ENCODE measurements around the gene INSYN2A. TPM values are rescaled to one million over a fixed set of nuclear protein-coding genes. Genes with fewer than 3 reads are reported as not detected.

Gene INSYN2A
- total RNA-seq, 1 donor from 2014 or later, result 0.85 TPM

DNA sequence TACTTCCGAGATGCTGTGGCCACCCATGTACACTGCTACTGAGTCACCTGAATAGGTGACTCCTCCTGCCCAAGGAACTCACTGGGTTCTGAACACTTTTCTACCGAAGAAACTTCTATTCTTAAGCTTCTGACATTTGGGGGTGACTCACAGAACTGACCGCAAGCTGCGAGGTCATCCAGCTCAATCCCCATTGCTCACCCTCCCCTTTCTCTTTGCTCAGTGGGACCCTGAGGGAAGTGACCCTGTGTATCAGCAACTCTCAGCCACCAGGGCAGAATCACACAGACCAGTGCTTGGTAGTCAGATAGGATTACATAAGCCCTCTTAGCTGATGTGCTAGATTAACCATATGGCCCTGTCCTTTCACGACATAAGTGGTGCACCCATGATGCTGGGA, 46.3 kb downstream of the INSYN2A start:
- DNase-seq (ENCODE audit: extremely low spot score, unreplicated experiment), result no peak
- Mint-ChIP-seq H3K9me3 (no peaks in the 10 kb centered on the region), H3K4me3 (no peak overlapping the region), H3K27me3 (no peaks in the 10 kb centered on the region), H3K27ac (no peak overlapping the region), H3K4me1 (ENCODE audit: unreplicated experiment) (peaks cover 27% of the 10 kb centered on the region), H3K36me3 (no peaks in the 10 kb centered on the region)
- TF ChIP-seq, protein P1, sequence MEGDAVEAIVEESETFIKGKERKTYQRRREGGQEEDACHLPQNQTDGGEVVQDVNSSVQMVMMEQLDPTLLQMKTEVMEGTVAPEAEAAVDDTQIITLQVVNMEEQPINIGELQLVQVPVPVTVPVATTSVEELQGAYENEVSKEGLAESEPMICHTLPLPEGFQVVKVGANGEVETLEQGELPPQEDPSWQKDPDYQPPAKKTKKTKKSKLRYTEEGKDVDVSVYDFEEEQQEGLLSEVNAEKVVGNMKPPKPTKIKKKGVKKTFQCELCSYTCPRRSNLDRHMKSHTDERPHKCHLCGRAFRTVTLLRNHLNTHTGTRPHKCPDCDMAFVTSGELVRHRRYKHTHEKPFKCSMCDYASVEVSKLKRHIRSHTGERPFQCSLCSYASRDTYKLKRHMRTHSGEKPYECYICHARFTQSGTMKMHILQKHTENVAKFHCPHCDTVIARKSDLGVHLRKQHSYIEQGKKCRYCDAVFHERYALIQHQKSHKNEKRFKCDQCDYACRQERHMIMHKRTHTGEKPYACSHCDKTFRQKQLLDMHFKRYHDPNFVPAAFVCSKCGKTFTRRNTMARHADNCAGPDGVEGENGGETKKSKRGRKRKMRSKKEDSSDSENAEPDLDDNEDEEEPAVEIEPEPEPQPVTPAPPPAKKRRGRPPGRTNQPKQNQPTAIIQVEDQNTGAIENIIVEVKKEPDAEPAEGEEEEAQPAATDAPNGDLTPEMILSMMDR (conservative IDR thresholded peaks at IDR 0.05), result no peak

DNA sequence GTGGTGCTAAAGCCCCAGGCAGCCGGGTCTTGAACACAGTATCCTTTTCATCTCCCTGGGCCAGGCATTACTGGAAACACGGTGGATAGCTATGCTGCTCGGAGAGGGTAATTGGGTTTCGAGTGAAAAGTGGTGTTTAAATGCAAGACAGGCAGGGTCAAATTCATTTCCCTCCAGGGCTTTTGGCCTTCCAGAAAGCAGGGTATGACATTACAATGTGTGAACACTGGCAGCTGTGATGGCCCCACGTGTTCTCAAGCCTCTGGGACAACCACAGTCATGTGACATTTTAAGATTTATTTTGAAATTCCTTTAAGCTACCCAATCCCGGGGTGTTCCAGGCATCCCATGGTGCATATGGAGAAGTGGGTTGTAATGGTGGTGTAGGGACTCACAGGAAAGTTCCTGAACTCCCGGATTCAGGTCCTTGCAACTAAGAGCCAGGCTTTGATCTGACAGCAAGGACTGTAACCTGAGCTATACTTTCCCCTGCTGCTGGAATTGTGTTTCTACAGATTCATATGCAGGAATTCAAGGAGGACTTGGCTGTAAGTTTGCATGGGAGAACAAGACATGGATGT, 46.8 kb downstream of the INSYN2A start:
- TF ChIP-seq, protein P1 (conservative IDR thresholded peaks at IDR 0.05), result no peak
- DNase-seq (ENCODE audit: extremely low spot score, unreplicated experiment), result no peak
- H3K36me3 Mint-ChIP-seq, result no peaks in the 10 kb centered on the region
- H3K9me3 Mint-ChIP-seq, result no peaks in the 10 kb centered on the region
- peak overlapping the region; percentile 41 for H3K27ac Mint-ChIP-seq
- H3K27me3 Mint-ChIP-seq, result no peaks in the 10 kb centered on the region
- peak overlapping the region; percentile 31 for H3K4me3 Mint-ChIP-seq
- peaks cover 27% of the 10 kb centered on the region for H3K4me1 Mint-ChIP-seq (ENCODE audit: unreplicated experiment)

DNA sequence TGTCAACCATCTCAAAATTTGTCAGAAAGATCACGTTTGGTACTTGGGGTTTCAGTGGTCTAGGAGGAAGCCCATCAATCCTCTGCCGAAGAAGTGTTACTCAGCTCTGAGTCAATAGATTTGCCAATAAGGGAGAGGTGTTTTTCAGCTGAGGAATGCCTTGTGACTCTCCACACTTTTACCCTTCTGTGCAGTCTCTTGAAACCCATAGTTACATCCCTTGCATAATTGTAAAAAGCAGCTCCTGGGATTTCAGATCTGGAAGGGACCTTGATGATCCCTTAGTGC, 47.5 kb downstream of the INSYN2A start:
- Mint-ChIP-seq H3K4me3 (no peak overlapping the region), H3K27me3 (no peaks in the 10 kb centered on the region), H3K36me3 (no peaks in the 10 kb centered on the region), H3K4me1 (ENCODE audit: unreplicated experiment) (peaks cover 27% of the 10 kb centered on the region), H3K9me3 (no peaks in the 10 kb centered on the region), H3K27ac (no peak overlapping the region)
- TF ChIP-seq, protein P1 (conservative IDR thresholded peaks at IDR 0.05), result no peak
- no peak for DNase-seq (ENCODE audit: extremely low spot score, unreplicated experiment)

DNA sequence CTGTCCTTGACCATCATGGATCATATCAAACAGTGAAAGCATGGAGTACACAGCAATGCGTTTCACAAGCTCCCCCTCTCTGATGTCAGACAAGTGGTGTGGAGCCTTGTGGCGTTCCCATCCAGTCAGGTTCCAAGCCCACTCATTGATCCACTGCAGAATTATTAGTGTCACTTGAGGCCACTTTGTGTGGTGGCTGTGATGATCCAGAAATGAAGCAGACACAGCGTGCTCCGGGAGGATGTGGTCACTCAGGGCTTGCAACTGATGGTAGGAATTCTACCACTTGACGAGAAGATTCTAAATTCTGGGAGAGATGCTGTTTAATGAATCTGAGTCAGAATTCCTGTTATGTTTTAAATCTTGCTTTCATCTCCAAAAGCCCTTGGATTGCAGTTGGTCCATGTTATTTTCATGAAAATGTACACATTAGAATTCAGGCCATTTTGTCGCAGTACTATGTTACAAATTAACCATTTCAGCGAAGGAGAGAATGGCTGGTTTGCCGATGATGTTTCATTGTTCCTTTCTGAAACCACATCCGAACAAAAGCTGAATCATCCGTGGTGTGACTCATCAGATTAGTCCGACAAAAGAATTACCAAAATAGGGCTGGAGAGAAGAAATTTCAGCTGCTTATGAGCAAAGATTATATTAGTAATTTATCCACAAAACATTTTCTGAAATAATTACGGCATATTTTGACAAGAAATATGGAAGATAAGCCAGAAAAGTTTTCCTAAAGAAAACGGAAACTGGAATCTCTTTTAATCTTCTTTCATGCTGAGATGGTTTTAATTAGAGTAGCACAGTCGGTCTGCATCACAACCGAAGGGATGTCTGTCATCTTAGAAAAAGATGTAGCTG, 48.1 kb downstream of the INSYN2A start:
- Mint-ChIP-seq H3K27ac (no peak overlapping the region), H3K4me3 (no peak overlapping the region)
- DNase-seq (ENCODE audit: extremely low spot score, unreplicated experiment), result no peak

DNA sequence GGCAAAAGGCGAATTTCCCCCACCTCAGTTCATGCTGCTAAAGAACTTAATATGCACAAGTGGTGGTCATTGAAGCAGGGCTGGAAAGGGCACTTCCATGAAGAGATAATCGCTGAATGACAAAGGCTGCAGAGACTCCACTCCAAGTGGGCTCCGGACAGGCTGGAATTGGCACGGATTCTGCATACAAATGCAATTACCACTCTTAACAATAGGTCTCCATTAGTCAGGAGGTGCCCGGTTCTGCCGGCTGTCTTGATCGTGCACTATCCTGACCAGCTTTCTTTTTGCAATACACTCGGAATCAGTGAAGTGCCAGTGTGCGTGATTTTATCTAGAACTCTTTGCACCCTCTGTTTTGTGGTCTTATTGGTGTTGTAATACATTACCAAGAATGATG, 49.7 kb downstream of the INSYN2A start:
- TF ChIP-seq, protein P1 (conservative IDR thresholded peaks at IDR 0.05), result no peak
- H3K4me3 Mint-ChIP-seq, result no peak overlapping the region
- no peak for DNase-seq (ENCODE audit: extremely low spot score, unreplicated experiment)
- H3K4me1 Mint-ChIP-seq (ENCODE audit: unreplicated experiment), result peaks cover 27% of the 10 kb centered on the region
- H3K27ac Mint-ChIP-seq, result no peak overlapping the region
- H3K9me3 Mint-ChIP-seq, result no peaks in the 10 kb centered on the region
- H3K36me3 Mint-ChIP-seq, result no peaks in the 10 kb centered on the region
- H3K27me3 Mint-ChIP-seq, result no peaks in the 10 kb centered on the region

More for the DNA sequence above, 48.1 kb downstream of the INSYN2A start:
- Mint-ChIP-seq H3K36me3 (no peaks in the 10 kb centered on the region), H3K9me3 (no peaks in the 10 kb centered on the region), H3K4me1 (ENCODE audit: unreplicated experiment) (peaks cover 27% of the 10 kb centered on the region), H3K27me3 (no peaks in the 10 kb centered on the region)
- TF ChIP-seq, protein P1 (conservative IDR thresholded peaks at IDR 0.05), result no peak
